ENCODE results near the gene KIF7. TPM values are rescaled to one million over a fixed set of nuclear protein-coding genes. Genes with fewer than 3 reads are reported as not detected.

KIF7 gene
- 1.2 and 1.7 TPM in 2 replicates for total RNA-seq

DNA sequence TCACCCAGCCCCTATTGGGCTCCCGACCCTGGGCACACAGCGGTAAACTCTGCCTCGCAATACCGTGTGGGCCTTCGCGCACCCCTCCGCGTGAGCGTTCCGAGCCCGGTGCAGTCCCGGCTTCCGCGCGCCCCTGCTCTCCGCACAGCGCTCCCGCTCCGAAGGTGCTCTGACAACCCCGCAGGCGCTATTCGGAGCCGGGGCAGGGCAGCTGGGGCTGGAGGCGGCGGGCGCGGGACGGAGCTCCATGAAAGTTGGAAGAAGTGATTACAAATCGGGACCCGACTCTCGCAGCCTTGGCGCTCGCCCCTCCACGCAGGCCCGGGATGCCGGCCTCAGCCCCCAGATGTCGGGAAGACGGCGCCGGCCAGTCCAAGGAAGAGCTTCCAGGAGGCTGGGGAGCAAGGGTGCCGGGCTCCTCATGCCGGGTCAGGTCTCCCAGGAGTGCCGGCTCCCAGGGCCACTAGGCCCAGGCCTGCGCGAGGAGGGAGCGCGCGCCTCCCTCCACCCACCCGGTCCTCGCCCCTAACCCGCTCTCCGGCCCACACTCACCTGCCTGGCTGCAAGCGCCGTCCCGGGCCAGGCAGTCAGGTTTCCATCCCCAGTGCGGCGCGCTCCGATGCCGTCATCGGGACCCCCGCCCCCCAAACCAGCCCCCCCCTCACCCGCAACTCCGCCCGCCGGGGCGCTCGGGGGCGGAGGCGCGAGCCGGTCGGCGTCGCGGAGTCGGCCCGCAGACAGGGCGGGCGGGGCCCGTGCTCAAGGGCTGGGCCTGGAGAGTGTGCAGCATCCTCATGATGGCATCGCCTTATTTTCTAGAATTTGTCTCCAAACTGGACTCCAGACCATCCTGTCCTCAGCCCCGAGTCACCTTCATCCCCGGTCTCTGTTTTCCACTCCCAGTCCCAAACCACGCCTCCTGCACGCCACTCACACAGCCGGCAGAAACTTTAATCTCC lies at the start of gene KIF7:
Gene KIF7, minus strand, starts transcription at position 621 of the 959 bp plus-strand sequence. CDS start 2,537 bp downstream, outside the sequence.

DNA sequence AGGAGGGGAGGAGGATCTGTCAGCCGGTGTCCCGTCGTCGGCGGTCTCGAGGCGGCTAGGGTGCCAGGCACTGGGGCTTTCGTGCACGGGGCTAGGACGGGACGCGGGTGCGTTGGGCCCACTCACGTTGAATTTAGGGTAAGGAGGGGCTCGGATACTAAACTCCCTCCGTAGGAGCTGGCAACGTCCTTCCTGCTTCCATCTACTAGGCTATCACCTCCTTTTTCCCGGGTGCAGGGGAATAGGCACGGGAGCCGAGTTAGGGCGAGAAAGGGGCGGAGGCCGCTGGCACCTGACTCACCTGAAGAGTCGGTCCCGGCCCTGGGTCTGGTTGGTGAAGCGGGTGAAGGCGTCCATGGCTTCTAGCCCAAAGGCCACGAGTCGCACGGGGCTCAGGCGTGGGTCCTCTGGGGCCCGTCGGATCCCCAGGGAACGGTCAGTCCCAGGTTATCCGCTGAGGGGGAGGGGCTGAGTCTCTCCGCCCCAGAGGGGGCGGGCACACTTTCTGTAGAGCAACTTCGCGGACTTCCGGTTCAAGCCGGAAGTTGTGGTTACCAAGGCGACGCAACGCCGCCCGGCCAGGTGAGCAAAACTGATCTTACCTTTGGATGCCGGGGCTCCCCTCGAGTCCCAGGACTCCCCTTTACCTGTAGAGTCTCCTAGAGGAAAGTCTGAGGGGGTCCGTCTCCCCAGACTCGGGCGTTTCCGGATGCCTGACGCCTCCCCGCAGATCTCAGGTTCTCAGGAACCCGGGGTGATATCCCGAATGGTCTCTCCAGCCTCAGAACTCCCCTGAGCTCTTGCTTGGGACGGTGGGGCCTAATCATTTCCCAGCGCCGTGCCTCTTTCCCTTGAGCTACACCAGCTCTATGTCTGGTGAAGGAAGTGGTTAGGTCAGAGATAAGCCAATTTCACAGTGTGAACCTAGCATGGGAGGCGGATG lies 35.3 kb upstream of the KIF7 start, which contains the start of the genes PEX11A and WDR93:
Gene PEX11A, minus strand, starts transcription at position 479 of the 943 bp plus-strand sequence. Its CDS starts 122 bp downstream, at position 357.
Gene WDR93, plus strand, starts transcription at position 536 of the 943 bp plus-strand sequence. CDS start 10,936 bp downstream, outside the sequence.

GRCh38 chr15:89679212-89679611 lies 23.9 kb upstream of the KIF7 start, which contains the start of gene PLIN1:
TSS of gene PLIN1 (minus strand) at chr15:89679367. CDS start at chr15:89677489, 1,878 bp downstream.

Other genes with a start within 250 kb of the KIF7 start
- gene RHCG, start 158.9 kb downstream of the KIF7 start, total RNA-seq = 196 and 310 TPM in 2 replicates
- gene TICRR, start 80.0 kb downstream of the KIF7 start, total RNA-seq = 0.21 and 1.4 TPM in 2 replicates
- 0.24 TPM in 1 of 2 replicates, not detected in the other for gene PLIN1, start 23.9 kb upstream of the KIF7 start, total RNA-seq
- gene PEX11A, start 35.3 kb upstream of the KIF7 start, total RNA-seq = 6.7 and 7.0 TPM in 2 replicates
- not detected in 2 replicates for gene WDR93, start 35.3 kb upstream of the KIF7 start, total RNA-seq
- under 0.01 and 0.43 TPM in 2 replicates for gene MESP1, start 95.8 kb upstream of the KIF7 start, total RNA-seq
- 0.48 and 1.3 TPM in 2 replicates for gene MESP2, start 120.9 kb upstream of the KIF7 start, total RNA-seq
- 0.43 and 8.7 TPM in 2 replicates for gene ANPEP, start 159.4 kb upstream of the KIF7 start, total RNA-seq
- 40.7 and 45.6 TPM in 2 replicates for gene AP3S2, start 238.5 kb upstream of the KIF7 start, total RNA-seq

Data from tracheal epithelial cell (primary cell).